Lung (tissue), 12 donors: ENCODE results near the gene TRMT44. TPM values are rescaled to one million over a fixed set of nuclear protein-coding genes. Genes with fewer than 3 reads are reported as not detected.

Experiments
- ATAC-seq: fragments of 200-7000 bp; cut with Tn5 transposase; one replicate; pipeline ENCODE4 v1.9.1; 2020; ENCODE audit warnings: moderate number of reproducible peaks; ENCODE audit not compliant: insufficient read depth, low FRiP score
- DNase-seq, 3 donors: peaks; one replicate each; pipeline ENCODE4 v3.0.0-alpha.2; 2013 to 2017
- H3K27ac ChIP-seq, 2 donors: one replicate each; pipeline ENCODE4 v1.5.1; 2013; ENCODE audit warnings: mild to moderate bottlenecking in 2 of 2, moderate library complexity in 2 of 2, control low read depth in 1 of 2, inconsistent platforms in 1 of 2, low read depth in 1 of 2, low read length in 1 of 2
- H3K27me3 ChIP-seq, 3 donors: one replicate each; pipeline ENCODE4 v1.5.1; 2013; ENCODE audit warnings: low read length in 2 of 3; ENCODE audit not compliant: control insufficient read depth in 3 of 3, insufficient read depth in 3 of 3
- H3K36me3 ChIP-seq, 4 donors: one replicate each; pipeline ENCODE4 v1.5.1; 2013; ENCODE audit warnings: low read length in 4 of 4, mild to moderate bottlenecking in 1 of 4, moderate library complexity in 1 of 4; ENCODE audit not compliant: control insufficient read depth in 4 of 4, insufficient read depth in 4 of 4
- H3K4me1 ChIP-seq, 5 donors: one replicate each; pipeline ENCODE4 v1.5.1; 2013; ENCODE audit warnings: low read length in 5 of 5, mild to moderate bottlenecking in 2 of 5, moderate library complexity in 1 of 5; ENCODE audit not compliant: control insufficient read depth in 5 of 5, insufficient read depth in 5 of 5
- H3K4me3 ChIP-seq: one replicate; pipeline ENCODE4 v1.5.1; 2013; ENCODE audit warnings: mild to moderate bottlenecking, control low read depth, moderate library complexity
- H3K9ac ChIP-seq, 2 donors: one replicate each; pipeline ENCODE4 v1.5.1; 2013; ENCODE audit warnings: low read length in 2 of 2, control low read depth in 1 of 2; ENCODE audit not compliant: insufficient read depth in 1 of 2
- H3K9me3 ChIP-seq, 4 donors: one replicate each; pipeline ENCODE4 v1.5.1; 2013; ENCODE audit warnings: low read length in 3 of 4, mild to moderate bottlenecking in 1 of 4, moderate library complexity in 1 of 4; ENCODE audit not compliant: control insufficient read depth in 4 of 4, insufficient read depth in 3 of 4
- CTCF ChIP-seq: IDR thresholded peaks from 2 replicates; pipeline ENCODE4 v1.5.1; 2012; ENCODE audit warnings: mild to moderate bottlenecking; ENCODE audit errors: control extremely low read depth, extremely low read depth
- WGBS, 2 donors: extraction: QIAGEN DNeasy Blood & Tissue Kit; methylation state at CpG; one replicate each; pipeline ENCODE4 v1.1.7; 2013; 5-methylcytosine and 5-hydroxymethylcytosine counted together
- polyA plus RNA-seq, 2 donors: library from polyadenylated mRNA; stranded (reverse); fragments of 200-250 nt; gene quantifications; one replicate each; pipeline ENCODE4 v1.2.1, GENCODE V29; 2013
- total RNA-seq, 2 donors: library from RNA; depleted of rRNA in 1 of 2; stranded (reverse); fragments of >200 nt in 1 of 2; gene quantifications; one replicate each; pipeline ENCODE4 v1.2.1, GENCODE V29; 2014 to 2021
- donor health status: control.
- donor health status: control.
- donor health status: Bipolar disorder and iron deficiency.
- donor health status: healthy.
- donor health status: DM: yes; HTN: yes; CAD: no.

The TRMT44 gene
- total and polyA plus RNA-seq, 4 donors = 7.3 to 24.8 (median 15.0) TPM

GRCh38 chr4:8422786-8423185 lies 17.8 kb upstream of the TRMT44 start:
- ATAC-seq = no peak
- Histone ChIP-seq H3K36me3 (peaks cover 0 to 2% (median 0%) of the 10 kb centered on the region in 4 donors), H3K9me3 (no peaks in the 10 kb centered on the region), H3K27me3 (no peaks in the 10 kb centered on the region), H3K9ac (no peak overlapping the region), H3K4me1 (peaks cover 0 to 14% (median 7%) of the 10 kb centered on the region in 5 donors), H3K4me3 (no peak overlapping the region), H3K27ac (peak overlapping the region in 1 of 2 donors; percentile 1)
- WGBS, 2 donors = 91 to 92% methylated on average over 5 of the region's 5 CpGs
- TF ChIP-seq CTCF = no peak
- no peak for DNase-seq

GRCh38 chr4:8427262-8427661 lies 13.3 kb upstream of the TRMT44 start:
- Histone ChIP-seq H3K36me3 (no peaks in the 10 kb centered on the region), H3K9me3 (no peaks in the 10 kb centered on the region), H3K27ac (peak overlapping the region in 1 of 2 donors; percentile 80), H3K9ac (no peak overlapping the region), H3K4me3 (peak overlapping the region; percentile 81), H3K27me3 (no peaks in the 10 kb centered on the region), H3K4me1 (peaks cover 4 to 15% (median 7%) of the 10 kb centered on the region in 5 donors)
- no peak for TF ChIP-seq CTCF
- WGBS, 2 donors = 81 to 87% methylated on average over 17 of the region's 17 CpGs
- ATAC-seq (no peak), DNase-seq (no peak)

DNA sequence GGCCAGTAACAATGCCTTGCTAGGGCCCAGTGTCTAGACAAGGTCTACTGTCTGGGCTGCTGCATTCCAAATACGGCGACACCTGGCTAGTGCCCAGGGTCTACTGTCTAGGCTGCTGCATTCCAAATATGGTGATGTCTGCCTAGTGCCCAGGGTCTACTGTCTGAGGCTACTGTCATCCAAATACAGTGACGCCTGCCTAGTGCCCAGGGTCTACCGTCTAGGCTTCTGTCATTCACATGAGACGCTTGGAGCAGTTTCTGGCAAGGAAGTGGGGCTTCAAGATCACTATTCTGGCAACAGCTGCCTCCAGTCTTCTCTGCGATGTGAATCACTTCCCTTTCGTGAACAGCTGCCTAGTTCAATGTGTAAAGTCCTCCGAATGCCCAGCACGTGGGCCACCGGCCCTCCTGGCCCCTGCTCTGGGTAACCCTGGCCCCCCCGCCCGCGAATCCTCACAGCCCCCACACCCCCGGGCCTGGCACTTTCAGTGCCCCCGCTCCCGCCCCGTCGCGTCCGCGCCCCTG lies 12.8 kb upstream of the TRMT44 start:
- TF ChIP-seq CTCF = no peak
- Histone ChIP-seq H3K4me1 (peaks cover 4 to 15% (median 7%) of the 10 kb centered on the region in 5 donors), H3K36me3 (no peaks in the 10 kb centered on the region), H3K27me3 (no peaks in the 10 kb centered on the region), H3K9ac (peak overlapping the region in 1 of 2 donors; percentile 42), H3K9me3 (no peaks in the 10 kb centered on the region), H3K4me3 (peak overlapping the region; percentile 81), H3K27ac (peak overlapping the region; percentile 80)
- DNase-seq (peak; percentile 71 to 88 (median 83)), ATAC-seq (peak; percentile 78)
- 2 to 4% methylated on average over 21 of the region's 21 CpGs for WGBS, 2 donors
